ENCODE data around the gene SLC35F3. TPM values are rescaled to one million over a fixed set of nuclear protein-coding genes. Genes with fewer than 3 reads are reported as not detected.
"Not testable (repeated sequence)": the region's sequence is repeated elsewhere in the genome, so short reads cannot be mapped to it uniquely, and the experiment has no call there.

The SLC35F3 gene
- total and polyA plus RNA-seq, 3 donors from 2014 or later = 0.43 to 0.87 (median 0.47) TPM

DNA sequence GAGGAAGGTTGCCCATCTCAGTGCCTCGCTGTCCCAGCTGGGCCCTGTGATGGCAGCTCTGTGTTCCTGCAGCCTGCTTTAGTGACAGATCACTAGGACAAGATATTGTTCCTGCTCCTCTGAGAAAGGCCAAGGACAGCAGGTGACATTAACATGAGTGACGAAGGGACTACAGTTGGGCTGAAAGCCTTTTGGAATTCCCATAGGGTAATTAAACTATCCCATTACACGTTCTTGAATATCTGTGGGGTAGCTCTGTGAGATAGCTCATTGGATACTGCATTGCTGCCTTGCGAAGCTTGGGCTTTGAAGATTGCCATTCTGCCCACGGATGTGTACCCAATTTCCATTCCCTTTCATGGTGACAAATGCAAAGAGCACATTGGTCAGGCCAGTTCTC, 390.6 kb downstream of the SLC35F3 start:
- intact Hi-C loops (cut with DNase I; ENCODE audit: low total_unique reads) = no loop called here
- WGBS, 2 donors = 64 to 82% methylated on average over 5 of the region's 5 CpGs
- no peaks in the 10 kb centered on the region for H3K4me1 ChIP-seq
- DNase-seq = no peak
- no peaks in the 10 kb centered on the region for H3K36me3 ChIP-seq (ENCODE audit: low read depth, missing control alignments)
- H3K4me3 ChIP-seq = no peak overlapping the region
- H3K27me3 ChIP-seq = no peaks in the 10 kb centered on the region
- H3K9me3 ChIP-seq = no peaks in the 10 kb centered on the region
- no peak for TF ChIP-seq POLR2A (IDR thresholded peaks at IDR 0.05)
- TF ChIP-seq, protein P1, sequence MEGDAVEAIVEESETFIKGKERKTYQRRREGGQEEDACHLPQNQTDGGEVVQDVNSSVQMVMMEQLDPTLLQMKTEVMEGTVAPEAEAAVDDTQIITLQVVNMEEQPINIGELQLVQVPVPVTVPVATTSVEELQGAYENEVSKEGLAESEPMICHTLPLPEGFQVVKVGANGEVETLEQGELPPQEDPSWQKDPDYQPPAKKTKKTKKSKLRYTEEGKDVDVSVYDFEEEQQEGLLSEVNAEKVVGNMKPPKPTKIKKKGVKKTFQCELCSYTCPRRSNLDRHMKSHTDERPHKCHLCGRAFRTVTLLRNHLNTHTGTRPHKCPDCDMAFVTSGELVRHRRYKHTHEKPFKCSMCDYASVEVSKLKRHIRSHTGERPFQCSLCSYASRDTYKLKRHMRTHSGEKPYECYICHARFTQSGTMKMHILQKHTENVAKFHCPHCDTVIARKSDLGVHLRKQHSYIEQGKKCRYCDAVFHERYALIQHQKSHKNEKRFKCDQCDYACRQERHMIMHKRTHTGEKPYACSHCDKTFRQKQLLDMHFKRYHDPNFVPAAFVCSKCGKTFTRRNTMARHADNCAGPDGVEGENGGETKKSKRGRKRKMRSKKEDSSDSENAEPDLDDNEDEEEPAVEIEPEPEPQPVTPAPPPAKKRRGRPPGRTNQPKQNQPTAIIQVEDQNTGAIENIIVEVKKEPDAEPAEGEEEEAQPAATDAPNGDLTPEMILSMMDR (IDR thresholded peaks at IDR 0.05) = no peak
- H3K27ac ChIP-seq = no peak overlapping the region

DNA sequence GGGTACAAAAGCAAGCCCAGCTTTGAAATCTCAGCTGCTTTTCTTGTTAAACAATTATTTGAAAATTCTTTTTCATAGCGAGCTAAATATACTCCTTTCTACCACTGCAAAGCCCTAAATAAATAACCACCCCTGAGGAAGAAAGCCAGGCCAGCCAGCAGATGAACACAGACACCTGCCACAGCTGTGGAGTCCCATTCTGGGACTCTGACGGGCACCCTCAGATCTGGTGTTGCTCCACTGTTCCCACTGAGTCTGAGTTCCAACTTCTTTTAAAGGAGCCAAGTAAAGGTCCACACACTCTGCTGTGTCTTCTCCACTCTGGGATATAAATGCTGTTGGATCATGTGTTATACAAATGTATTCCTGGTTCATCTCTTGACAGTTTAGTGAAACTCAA, 391.1 kb downstream of the SLC35F3 start:
- intact Hi-C loops (cut with DNase I; ENCODE audit: low total_unique reads) = no loop called here
- WGBS, 2 donors = 74 to 85% methylated on average over 2 of the region's 2 CpGs
- DNase-seq = no peak
- no peak for TF ChIP-seq POLR2A (IDR thresholded peaks at IDR 0.05)
- TF ChIP-seq, protein P1 (IDR thresholded peaks at IDR 0.05) = no peak
- Histone ChIP-seq H3K36me3 (ENCODE audit: low read depth, missing control alignments) (no peaks in the 10 kb centered on the region), H3K4me3 (no peak overlapping the region), H3K27me3 (no peaks in the 10 kb centered on the region), H3K9me3 (no peaks in the 10 kb centered on the region), H3K27ac (no peak overlapping the region), H3K4me1 (no peaks in the 10 kb centered on the region)

GRCh38 chr1:234296496-234296895, 392.0 kb downstream of the SLC35F3 start:
- no peak overlapping the region for H3K27ac ChIP-seq
- intact Hi-C loops (cut with DNase I; ENCODE audit: low total_unique reads) = no loop called here
- no peak overlapping the region for H3K4me3 ChIP-seq
- WGBS, 2 donors = 65 to 74% methylated on average over 4 of the region's 4 CpGs
- H3K36me3 ChIP-seq (ENCODE audit: low read depth, missing control alignments) = no peaks in the 10 kb centered on the region
- H3K27me3 ChIP-seq = no peaks in the 10 kb centered on the region
- H3K9me3 ChIP-seq = no peaks in the 10 kb centered on the region
- DNase-seq = no peak
- TF ChIP-seq, protein P1 (IDR thresholded peaks at IDR 0.05) = no peak
- no peak for TF ChIP-seq POLR2A (IDR thresholded peaks at IDR 0.05)
- H3K4me1 ChIP-seq = no peaks in the 10 kb centered on the region

GRCh38 chr1:234297668-234298067, 393.2 kb downstream of the SLC35F3 start:
- Histone ChIP-seq H3K4me1 (no peaks in the 10 kb centered on the region), H3K9me3 (no peaks in the 10 kb centered on the region), H3K27ac (no peak overlapping the region), H3K4me3 (no peak overlapping the region), H3K36me3 (ENCODE audit: low read depth, missing control alignments) (no peaks in the 10 kb centered on the region), H3K27me3 (no peaks in the 10 kb centered on the region)
- no peak for DNase-seq
- TF ChIP-seq, protein P1 (IDR thresholded peaks at IDR 0.05) = no peak
- TF ChIP-seq POLR2A (IDR thresholded peaks at IDR 0.05) = no peak
- intact Hi-C loops (cut with DNase I; ENCODE audit: low total_unique reads) = no loop called here
- 90 to 95% methylated on average over 1 of the region's 1 CpG for WGBS, 2 donors

- intact Hi-C loops (cut with DNase I; ENCODE audit: low total_unique reads) = no loop called here
- Histone ChIP-seq H3K36me3 (ENCODE audit: low read depth, missing control alignments) (no peaks in the 10 kb centered on the region), H3K9me3 (no peaks in the 10 kb centered on the region), H3K4me3 (no peak overlapping the region), H3K4me1 (no peaks in the 10 kb centered on the region), H3K27me3 (no peaks in the 10 kb centered on the region), H3K27ac (no peak overlapping the region)
- TF ChIP-seq POLR2A (IDR thresholded peaks at IDR 0.05) = no peak
- TF ChIP-seq, protein P1 (IDR thresholded peaks at IDR 0.05) = no peak
- WGBS, 2 donors = 76 to 83% methylated on average over 2 of the region's 2 CpGs
- DNase-seq = no peak
These were observed 395.6 kb downstream of the SLC35F3 start for GRCh38 chr1:234300096-234300495.

DNA sequence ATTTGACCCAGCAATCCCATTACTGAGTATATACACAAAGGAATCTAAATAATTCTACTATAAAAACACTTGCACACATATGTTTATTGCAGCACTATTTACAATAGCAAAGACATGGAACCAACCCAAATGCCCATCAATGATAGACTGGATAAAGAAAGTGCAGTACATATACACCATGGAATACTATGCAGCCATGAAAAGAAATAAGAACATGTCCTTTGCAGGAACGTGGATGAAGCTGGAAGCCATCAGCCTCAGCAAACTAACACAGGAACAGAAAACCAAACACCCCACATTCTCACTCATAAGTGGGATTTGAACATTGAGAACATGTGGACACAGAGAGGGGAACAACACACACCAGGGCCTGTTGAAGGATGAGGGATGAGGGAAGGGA, 397.2 kb downstream of the SLC35F3 start:
- H3K4me1 ChIP-seq; H3K27me3 ChIP-seq; DNase-seq; H3K27ac ChIP-seq; H3K36me3 ChIP-seq (ENCODE audit: low read depth, missing control alignments); H3K4me3 ChIP-seq; intact Hi-C loops (cut with DNase I; ENCODE audit: low total_unique reads); H3K9me3 ChIP-seq: not testable (repeated sequence)
- 47 to 82% methylated on average over 1 of the region's 1 CpG for WGBS, 2 donors
